Natural killer cell treated with Interleukin-12 subunit alpha and Interleukin-12 subunit beta and Interleukin-15 and Interleukin-18, amount 100 ng/mL, for 72 hours (primary cell): ENCODE data around the gene IER2. TPM values are rescaled to one million over a fixed set of nuclear protein-coding genes. Genes with fewer than 3 reads are reported as not detected.
A peak's percentile ranks its signal among the peaks of the same experiment; 100 is the strongest.
"Not testable (repeated sequence)": the region's sequence is repeated elsewhere in the genome, so short reads cannot be mapped to it uniquely, and the experiment has no call there.

Experiments used
- ATAC-seq, 2 donors: fragments of 150-1000 bp; cut with Tn5 transposase in 1 of 2; sonication (Bioruptor Pico), chemical (Tn5 transposase) in 1 of 2; 2 replicates each; pipeline ENCODE4 v1.10.0; 2021
- DNase-seq: peaks from one replicate; pipeline ENCODE4 v3.0.0; 2022; ENCODE audit warnings: low spot score
- H3K27ac Mint-ChIP-seq, 2 donors: 1 replicate in 1 of 2; 2 replicates in 1 of 2; pipeline ENCODE4 v1.8.0; 2022; ENCODE audit warnings: mixed read lengths in 2 of 2, mild to moderate bottlenecking in 1 of 2, moderate library complexity in 1 of 2
- H3K27me3 Mint-ChIP-seq, 2 donors: 1 replicate in 1 of 2; 2 replicates in 1 of 2; pipeline ENCODE4 v1.8.0; 2022; ENCODE audit warnings: mixed read lengths in 2 of 2
- H3K36me3 Mint-ChIP-seq: one replicate; pipeline ENCODE4 v1.8.0; 2022; ENCODE audit warnings: mixed read lengths
- H3K4me1 Mint-ChIP-seq, 2 donors: 1 replicate in 1 of 2; 2 replicates in 1 of 2; pipeline ENCODE4 v1.8.0; 2022; ENCODE audit warnings: low read depth in 2 of 2, mixed read lengths in 2 of 2, mild to moderate bottlenecking in 1 of 2
- H3K4me3 Mint-ChIP-seq: one replicate; pipeline ENCODE4 v1.8.0; 2022; ENCODE audit warnings: mixed read lengths
- H3K9me3 Mint-ChIP-seq: 2 replicates; pipeline ENCODE4 v1.8.0; 2022; ENCODE audit warnings: mixed read lengths
- total RNA-seq, 2 donors: library from RNA; stranded (reverse); gene quantifications; one replicate each; pipeline ENCODE4 v1.2.3, GENCODE V29; 2022

Gene IER2
- total RNA-seq, 2 donors from 2014 or later = 106 to 117 TPM

GRCh38 chr19:13190781-13191540 is 40.8 kb downstream of the IER2 start:
- H3K9me3 Mint-ChIP-seq = no peaks in the 10 kb centered on the region
- no peak for ATAC-seq
- no peak overlapping the region for H3K4me3 Mint-ChIP-seq
- no peaks in the 10 kb centered on the region for H3K36me3 Mint-ChIP-seq
- no peaks in the 10 kb centered on the region for H3K27me3 Mint-ChIP-seq
- no peak for DNase-seq
- H3K27ac Mint-ChIP-seq = no peak overlapping the region
- H3K4me1 Mint-ChIP-seq = peaks cover 8 to 14% of the 10 kb centered on the region in 2 donors

GRCh38 chr19:13195678-13196077 is 45.5 kb downstream of the IER2 start:
- Mint-ChIP-seq H3K4me3 (no peak overlapping the region), H3K4me1 (peaks cover 0 to 4% of the 10 kb centered on the region in 2 donors), H3K27ac (no peak overlapping the region), H3K36me3 (no peaks in the 10 kb centered on the region), H3K9me3 (no peaks in the 10 kb centered on the region), H3K27me3 (no peaks in the 10 kb centered on the region)
- DNase-seq = no peak
- ATAC-seq = peak in 1 of 2 donors; percentile 52

DNA sequence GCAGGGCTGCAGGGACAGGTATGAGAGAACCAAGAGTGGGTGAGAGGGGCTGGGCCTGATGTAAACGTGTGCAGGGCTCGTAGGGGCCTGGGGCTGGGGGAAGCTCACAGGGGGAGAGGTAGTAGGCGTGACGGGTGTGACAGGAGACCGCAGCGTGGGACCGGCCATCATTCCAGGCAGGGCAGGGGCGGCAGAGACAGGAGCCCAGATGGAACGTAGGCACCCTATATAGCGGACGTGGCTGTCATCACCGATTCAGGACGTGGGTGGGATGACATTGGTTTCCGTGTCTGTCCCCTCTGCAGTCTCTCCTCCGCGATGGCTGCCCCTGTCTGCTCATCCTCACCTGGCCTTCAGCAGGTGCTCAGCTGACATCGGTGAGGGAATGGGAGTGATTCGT is 48.4 kb downstream of the IER2 start:
- Mint-ChIP-seq H3K36me3 (no peaks in the 10 kb centered on the region), H3K9me3 (no peaks in the 10 kb centered on the region), H3K27me3 (no peaks in the 10 kb centered on the region), H3K4me1 (peaks cover 0 to 2% of the 10 kb centered on the region in 2 donors), H3K27ac (no peak overlapping the region), H3K4me3 (no peak overlapping the region)
- ATAC-seq = no peak
- DNase-seq = no peak

- H3K4me3 Mint-ChIP-seq, DNase-seq, H3K36me3 Mint-ChIP-seq, H3K4me1 Mint-ChIP-seq, H3K27me3 Mint-ChIP-seq, ATAC-seq, H3K9me3 Mint-ChIP-seq, H3K27ac Mint-ChIP-seq: not testable (repeated sequence)
Measured at GRCh38 chr19:13202112-13202511, 51.9 kb downstream of the IER2 start.

Other genes starting within 250 kb of the IER2 start
- 1 to 10 TPM in 1 of 2 donors, under 1 TPM in 1; 0.78 to 1.1 TPM for gene SYCE2, start 231.1 kb upstream of the IER2 start, total RNA-seq
- gene FARSA, start 216.7 kb upstream of the IER2 start, total RNA-seq = 100 to 1,000 TPM; 130 to 196 TPM
- gene CALR, start 211.8 kb upstream of the IER2 start, total RNA-seq = 1,000 to 10,000 TPM; 1,328 to 1,513 TPM
- 100 to 1,000 TPM; 112 to 148 TPM for gene RAD23A, start 204.5 kb upstream of the IER2 start, total RNA-seq
- gene GADD45GIP1, start 193.2 kb upstream of the IER2 start, total RNA-seq = 10 to 100 TPM; 15.9 to 32.3 TPM
- gene DAND5, start 180.8 kb upstream of the IER2 start, total RNA-seq = not detected
- under 1 TPM; 0.31 to 0.89 TPM for gene NFIX, start 154.9 kb upstream of the IER2 start, total RNA-seq
- gene LYL1, start 47.6 kb upstream of the IER2 start, total RNA-seq = 1 to 10 TPM in 1 of 2 donors, under 1 TPM in 1; 0.86 to 1.4 TPM
- 100 to 1,000 TPM in 1 of 2 donors, 10 to 100 TPM in 1; 54.6 to 120 TPM for gene TRMT1, start 33.7 kb upstream of the IER2 start, total RNA-seq
- gene NACC1, start 32.1 kb upstream of the IER2 start, total RNA-seq = 100 to 1,000 TPM; 129 to 138 TPM
- 10 to 100 TPM; 48.1 to 62.5 TPM for gene STX10, start within 50 bp of the IER2 start, total RNA-seq